Activated naive CD4-positive, alpha-beta T cell treated with anti-CD3 and anti-CD28 coated beads, Interleukin-2, amount 50 U/mL, for 72 hours (primary cell): ENCODE data around the gene FRMD3. TPM values are rescaled to one million over a fixed set of nuclear protein-coding genes. Genes with fewer than 3 reads are reported as not detected.

Experiments used
- ATAC-seq, 2 donors: fragments of 150-1000 bp; cut with Tn5 transposase; 2 replicates each; pipeline ENCODE4 v1.10.0; 2021; ENCODE audit warnings: mild to moderate bottlenecking in 2 of 2, moderate library complexity in 2 of 2
- DNase-seq, 2 donors: peaks; one replicate each; pipeline ENCODE4 v3.0.0; 2021 to 2022; ENCODE audit warnings: low spot score in 2 of 2
- H3K27ac Mint-ChIP-seq, 2 donors: one replicate each; pipeline ENCODE4 v1.8.0; 2022; ENCODE audit warnings: mild to moderate bottlenecking in 2 of 2, mixed read lengths in 2 of 2
- H3K36me3 Mint-ChIP-seq, 2 donors: one replicate each; pipeline ENCODE4 v1.8.0; 2022; ENCODE audit warnings: mixed read lengths in 2 of 2
- H3K9me3 Mint-ChIP-seq, 2 donors: one replicate each; pipeline ENCODE4 v1.8.0; 2022; ENCODE audit warnings: mixed read lengths in 2 of 2
- total RNA-seq, 2 donors: library from RNA; stranded (reverse); gene quantifications; one replicate each; pipeline ENCODE4 v1.2.3, GENCODE V29; 2022

FRMD3 gene
- total RNA-seq, 2 donors from 2014 or later, result 0.25 to 0.64 TPM

DNA sequence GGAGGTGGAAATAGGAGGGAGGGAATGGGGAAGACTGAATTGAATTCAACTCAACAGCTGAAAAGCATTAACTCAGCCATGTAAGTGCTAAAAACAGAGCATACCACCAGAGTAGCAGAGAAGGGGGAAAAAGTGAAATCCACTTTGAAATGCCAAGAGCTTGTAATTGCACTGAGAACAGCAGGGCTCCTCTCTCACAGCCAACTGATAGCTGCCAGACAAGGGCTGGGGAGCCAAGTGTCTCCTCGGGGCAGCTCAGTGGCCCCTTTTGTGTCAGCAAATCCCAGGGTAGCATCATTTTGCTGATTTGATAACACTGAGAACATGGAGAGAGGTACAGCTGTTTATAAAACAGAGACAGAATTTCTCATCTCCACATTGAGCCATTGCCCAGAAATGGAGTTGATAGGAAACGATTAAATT lies 182.5 kb downstream of the FRMD3 start:
- Mint-ChIP-seq H3K9me3 (peaks cover 0 to 5% of the 10 kb centered on the region in 2 donors), H3K27ac (no peak overlapping the region), H3K36me3 (no peaks in the 10 kb centered on the region)
- ATAC-seq (no peak), DNase-seq (no peak)

- no peak overlapping the region for H3K27ac Mint-ChIP-seq
- H3K36me3 Mint-ChIP-seq, result no peaks in the 10 kb centered on the region
- ATAC-seq, result no peak
- DNase-seq, result no peak
- H3K9me3 Mint-ChIP-seq, result peaks cover 0 to 5% of the 10 kb centered on the region in 2 donors
Observed at GRCh38 chr9:83355024-83355444, 183.2 kb downstream of the FRMD3 start.

- ATAC-seq, result no peak
Observed at GRCh38 chr9:83349031-83349430, 189.2 kb downstream of the FRMD3 start.

GRCh38 chr9:83346655-83347420 lies 191.4 kb downstream of the FRMD3 start:
- no peak for ATAC-seq
- no peaks in the 10 kb centered on the region for H3K9me3 Mint-ChIP-seq
- no peaks in the 10 kb centered on the region for H3K36me3 Mint-ChIP-seq
- DNase-seq, result no peak
- no peak overlapping the region for H3K27ac Mint-ChIP-seq

More at GRCh38 chr9:83349031-83349430, 189.2 kb downstream of the FRMD3 start:
- H3K9me3 Mint-ChIP-seq, result no peaks in the 10 kb centered on the region
- DNase-seq, result no peak
- H3K27ac Mint-ChIP-seq, result no peak overlapping the region
- no peaks in the 10 kb centered on the region for H3K36me3 Mint-ChIP-seq

DNA sequence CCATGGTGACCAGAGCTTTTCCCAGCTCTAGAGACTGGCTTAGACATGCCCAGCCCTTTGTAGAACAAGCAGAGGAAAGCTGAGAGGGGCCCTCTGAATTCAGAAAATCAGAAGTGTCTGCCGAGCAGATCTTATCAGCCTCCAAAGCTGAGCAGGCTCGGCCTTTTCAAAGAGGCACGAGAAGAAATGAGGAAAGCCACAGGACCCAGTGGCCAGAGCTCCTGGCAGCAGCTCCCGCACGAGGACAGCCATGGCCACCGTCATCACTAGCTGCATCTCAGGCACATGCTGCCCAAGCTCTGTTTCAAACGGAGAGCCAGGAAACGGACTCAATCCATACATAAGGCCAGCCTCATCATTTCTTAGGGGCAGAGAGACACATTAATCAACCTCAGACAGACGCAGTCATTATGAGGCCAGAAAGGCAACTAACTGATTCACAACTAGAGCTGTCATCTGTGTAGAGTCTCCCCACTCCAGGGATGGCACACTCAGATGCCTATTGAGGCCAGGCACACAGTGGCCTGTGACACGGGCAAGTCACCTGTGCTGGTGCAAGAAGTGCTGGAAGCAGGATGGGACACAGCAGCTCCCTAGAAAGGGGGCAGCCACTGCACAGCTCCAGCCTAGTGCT lies 194.7 kb downstream of the FRMD3 start:
- DNase-seq, result no peak
- H3K27ac Mint-ChIP-seq, result no peak overlapping the region
- no peaks in the 10 kb centered on the region for H3K36me3 Mint-ChIP-seq
- ATAC-seq, result no peak
- no peaks in the 10 kb centered on the region for H3K9me3 Mint-ChIP-seq

- H3K36me3 Mint-ChIP-seq, result no peaks in the 10 kb centered on the region
- H3K9me3 Mint-ChIP-seq, result no peaks in the 10 kb centered on the region
- DNase-seq (no peak), ATAC-seq (no peak)
- H3K27ac Mint-ChIP-seq, result no peak overlapping the region
Observed at GRCh38 chr9:83342731-83343130, 195.5 kb downstream of the FRMD3 start.

DNA sequence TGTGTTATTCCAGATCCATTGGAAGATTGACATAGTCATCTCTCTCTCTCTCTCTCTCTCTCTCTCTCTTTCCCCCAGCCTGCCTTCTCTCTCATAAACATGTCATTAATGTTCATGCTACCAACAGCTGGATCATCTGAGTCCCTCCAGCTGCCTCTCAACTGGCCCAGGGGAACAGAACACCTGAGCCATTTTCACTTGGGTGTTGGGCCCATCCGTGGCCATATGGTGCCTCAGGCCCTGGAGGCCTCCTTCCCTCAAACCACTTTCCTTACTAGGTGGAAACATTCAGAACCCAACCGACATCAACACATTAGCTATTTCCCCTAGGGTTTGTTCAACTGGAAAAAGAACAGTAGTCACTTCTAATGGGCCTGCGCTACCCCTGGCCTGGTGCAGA lies 196.2 kb downstream of the FRMD3 start:
- no peak for DNase-seq
- Mint-ChIP-seq H3K9me3 (no peaks in the 10 kb centered on the region), H3K36me3 (no peaks in the 10 kb centered on the region), H3K27ac (peak overlapping the region in 1 of 2 donors; percentile 73)
- ATAC-seq, result no peak

DNA sequence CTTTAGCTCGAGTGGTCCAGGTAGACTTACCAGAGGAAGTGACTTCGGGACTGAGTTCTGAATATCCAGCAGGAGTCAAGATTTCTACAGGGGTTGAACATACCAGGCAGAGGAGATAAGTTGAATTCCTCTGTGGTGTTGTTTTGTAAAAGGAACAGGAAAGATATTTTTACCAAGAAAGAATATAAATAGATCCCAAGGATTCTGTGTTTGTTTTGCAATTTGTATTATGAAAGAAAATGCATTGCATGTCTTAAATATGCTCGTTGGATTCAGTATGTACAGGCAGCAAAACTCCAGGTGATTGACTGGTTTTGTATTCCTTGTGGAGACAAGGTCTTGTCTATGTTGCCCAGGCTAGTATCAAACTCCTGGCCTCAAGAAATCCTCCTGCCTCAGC lies 197.8 kb downstream of the FRMD3 start:
- DNase-seq (no peak), ATAC-seq (no peak)
- no peaks in the 10 kb centered on the region for H3K9me3 Mint-ChIP-seq
- no peaks in the 10 kb centered on the region for H3K36me3 Mint-ChIP-seq
- H3K27ac Mint-ChIP-seq, result no peak overlapping the region

DNA sequence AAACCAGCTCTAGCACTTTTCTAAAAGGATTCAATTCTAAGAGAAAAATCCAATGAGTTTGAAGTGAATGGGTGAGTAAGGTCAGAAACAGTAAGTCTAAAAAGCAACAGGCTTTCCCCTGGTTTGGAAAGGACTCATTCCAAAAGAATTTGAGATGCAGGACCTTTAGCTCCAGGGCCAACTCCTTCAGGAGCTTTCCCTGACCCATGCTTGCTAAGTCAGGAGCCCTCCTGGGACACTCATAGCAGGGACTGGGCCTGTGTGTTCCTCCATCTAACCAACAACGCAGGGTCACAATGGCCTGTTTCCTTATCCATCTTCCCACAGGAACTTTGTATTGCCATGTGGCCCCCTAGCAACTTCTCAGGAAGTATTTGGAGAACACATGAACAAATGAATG lies 198.8 kb downstream of the FRMD3 start:
- DNase-seq (no peak), ATAC-seq (no peak)
- no peak overlapping the region for H3K27ac Mint-ChIP-seq
- H3K9me3 Mint-ChIP-seq, result no peaks in the 10 kb centered on the region
- H3K36me3 Mint-ChIP-seq, result no peaks in the 10 kb centered on the region

DNA sequence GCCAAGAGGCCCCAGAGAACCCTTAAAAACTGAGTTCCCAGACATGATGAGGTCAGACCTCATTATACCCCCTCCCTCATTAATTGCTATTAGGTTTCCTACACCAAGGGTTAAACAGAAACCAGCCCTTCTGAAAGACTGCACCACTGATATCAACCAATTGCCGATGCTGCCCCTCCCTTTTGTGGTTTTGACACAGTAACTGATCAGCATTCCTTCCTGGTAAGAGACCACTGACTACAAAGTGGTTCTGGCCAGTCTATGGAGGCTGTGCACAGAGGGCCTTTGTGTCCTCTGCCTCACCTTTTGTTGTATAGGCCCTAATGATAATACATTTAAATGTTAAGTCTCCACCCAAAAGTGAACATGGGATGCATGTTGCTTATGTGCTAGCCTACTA lies 201.5 kb downstream of the FRMD3 start:
- Mint-ChIP-seq H3K36me3 (no peaks in the 10 kb centered on the region), H3K27ac (no peak overlapping the region), H3K9me3 (no peaks in the 10 kb centered on the region)
- DNase-seq (no peak), ATAC-seq (no peak)

DNA sequence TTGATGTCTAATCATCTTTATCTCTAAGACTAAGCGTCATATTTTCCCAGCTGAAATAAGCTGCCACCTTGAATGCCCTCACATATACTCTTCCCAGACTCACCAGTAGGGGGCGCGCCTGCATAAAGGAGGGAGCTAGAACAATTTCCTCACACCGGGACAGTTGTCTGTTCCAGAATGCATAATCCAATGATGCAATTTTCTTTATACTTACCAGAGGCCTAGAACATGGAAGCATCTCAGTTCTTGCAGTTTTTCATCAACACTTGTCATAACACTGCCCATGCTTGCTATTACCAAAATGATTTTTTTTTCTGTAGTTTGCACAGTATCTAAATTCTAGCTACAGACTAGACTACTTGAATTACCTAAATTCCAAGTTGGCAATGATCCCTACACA lies 203.9 kb downstream of the FRMD3 start:
- H3K27ac Mint-ChIP-seq, result peak overlapping the region in 1 of 2 donors; percentile 26
- peak; percentile 74 to 84 for ATAC-seq
- DNase-seq, result peak in 1 of 2 donors; percentile 82
- no peaks in the 10 kb centered on the region for H3K9me3 Mint-ChIP-seq
- no peaks in the 10 kb centered on the region for H3K36me3 Mint-ChIP-seq

- H3K27ac Mint-ChIP-seq, result no peak overlapping the region
- DNase-seq (no peak), ATAC-seq (no peak)
- H3K36me3 Mint-ChIP-seq, result no peaks in the 10 kb centered on the region
- H3K9me3 Mint-ChIP-seq, result no peaks in the 10 kb centered on the region
Observed at GRCh38 chr9:83330207-83331196, 207.7 kb downstream of the FRMD3 start.

GRCh38 chr9:83327750-83328622 lies 210.2 kb downstream of the FRMD3 start:
- Mint-ChIP-seq H3K27ac (no peak overlapping the region), H3K36me3 (peaks cover 0 to under 1% of the 10 kb centered on the region in 2 donors), H3K9me3 (peaks cover 0 to under 1% of the 10 kb centered on the region in 2 donors)
- no peak for DNase-seq
- no peak for ATAC-seq

GRCh38 chr9:83327323-83327722 lies 210.9 kb downstream of the FRMD3 start:
- Mint-ChIP-seq H3K27ac (no peak overlapping the region), H3K36me3 (peaks cover 0 to 5% of the 10 kb centered on the region in 2 donors), H3K9me3 (peaks cover 0 to 5% of the 10 kb centered on the region in 2 donors)
- ATAC-seq (no peak), DNase-seq (no peak)

- peaks cover 17 to 18% of the 10 kb centered on the region in 2 donors for H3K9me3 Mint-ChIP-seq
- ATAC-seq (no peak), DNase-seq (no peak)
- H3K36me3 Mint-ChIP-seq, result peaks cover 5 to 17% of the 10 kb centered on the region in 2 donors
- H3K27ac Mint-ChIP-seq, result no peak overlapping the region
Observed at GRCh38 chr9:83323148-83323547, 215.1 kb downstream of the FRMD3 start.

GRCh38 chr9:83322438-83322837 lies 215.8 kb downstream of the FRMD3 start:
- no peak overlapping the region for H3K27ac Mint-ChIP-seq
- H3K36me3 Mint-ChIP-seq, result peaks cover 5 to 17% of the 10 kb centered on the region in 2 donors
- DNase-seq (no peak), ATAC-seq (no peak)
- H3K9me3 Mint-ChIP-seq, result peaks cover 17 to 18% of the 10 kb centered on the region in 2 donors
